Body of pancreas (tissue), 4 donors: ENCODE results near the gene DHX30. TPM values are rescaled to one million over a fixed set of nuclear protein-coding genes. Genes with fewer than 3 reads are reported as not detected.

Source experiments
- ATAC-seq: fragments of 150-250 bp; one replicate; pipeline ENCODE4 v1.9.1; 2016
- DNase-seq, 4 donors: peaks; one replicate each; pipeline ENCODE4 v3.0.0-alpha.2; 2019
- H3K27ac ChIP-seq, 4 donors: fragments of 200-600 bp; sonication (generic); 1 replicate in 3 of 4; 2 replicates in 1 of 4; pipeline versions ENCODE4 v1.5.1 to v1.6.1; 2016 to 2019; ENCODE audit warnings: mild to moderate bottlenecking in 1 of 4, mixed read lengths in 1 of 4, moderate library complexity in 1 of 4
- H3K27me3 ChIP-seq, 2 donors: fragments of 200-600 bp; sonication (generic); one replicate each; pipeline ENCODE4 v1.6.0; 2016; ENCODE audit warnings: mild to moderate bottlenecking in 1 of 2
- H3K36me3 ChIP-seq, 2 donors: fragments of 200-600 bp; sonication (generic); replicated peaks in 1 of 2; 2 replicates each; pipeline ENCODE4 v1.5.1; 2016; ENCODE audit warnings: low read depth in 2 of 2; ENCODE audit not compliant: insufficient read depth in 1 of 2
- H3K4me1 ChIP-seq: fragments of 200-600 bp; sonication (generic); one replicate; pipeline ENCODE4 v1.6.0; 2016
- H3K4me3 ChIP-seq, 2 donors: fragments of 200-600 bp; sonication (generic); 1 replicate in 1 of 2; 2 replicates in 1 of 2; pipeline ENCODE4 v1.5.1; 2016 to 2019
- H3K9me3 ChIP-seq, 3 donors: fragments of 200-600 bp; sonication (generic); 1 replicate in 2 of 3; 2 replicates in 1 of 3; pipeline ENCODE4 v1.5.1; 2016
- CTCF ChIP-seq, 7 experiments: fragments of 450-650 bp in 4 of 7; fragments of 200-600 bp in 3 of 7; sonication (generic) in 3 of 7; IDR thresholded peaks; one replicate each; pipeline ENCODE4 v1.5.1; 2016 to 2019; ENCODE audit warnings: antibody characterized with exemption in 7 of 7
- POLR2A ChIP-seq, 3 donors: fragments of 450-650 bp; IDR thresholded peaks; one replicate each; pipeline ENCODE4 v1.6.1; 2016; ENCODE audit warnings: antibody characterized with exemption in 3 of 3, mild to moderate bottlenecking in 2 of 3
- WGBS, 2 donors: methylation state at CpG; one replicate each; pipeline ENCODE4 v1.1.5; 2017; 5-methylcytosine and 5-hydroxymethylcytosine counted together
- intact Hi-C: fragments of 100-400 bp; cut with DNase I; formaldehyde crosslinking; loops from one replicate; pipeline ENCODE4 v1.15.1; 2023
- total RNA-seq, 2 donors: library from RNA; depleted of rRNA; stranded (reverse); fragments of >200 nt; gene quantifications; one replicate each; pipeline ENCODE4 v1.1.0, GENCODE V29; 2016

Gene DHX30
- total RNA-seq, 2 donors from 2014 or later = 28.3 to 50.4 TPM

GRCh38 chr3:47891613-47892005, 88.7 kb downstream of the DHX30 start:
- peaks cover 18% of the 10 kb centered on the region for H3K4me1 ChIP-seq
- H3K9me3 ChIP-seq = no peaks in the 10 kb centered on the region
- ATAC-seq (no peak), DNase-seq (no peak)
- intact Hi-C loops = no loop called here
- no peak overlapping the region for H3K4me3 ChIP-seq
- peaks cover 3 to 7% of the 10 kb centered on the region in 2 donors for H3K36me3 ChIP-seq
- no peaks in the 10 kb centered on the region for H3K27me3 ChIP-seq
- H3K27ac ChIP-seq = no peak overlapping the region
- TF ChIP-seq CTCF (IDR thresholded peaks at IDR 0.05) = no peak
- TF ChIP-seq POLR2A (IDR thresholded peaks at IDR 0.05) = no peak
- WGBS, 2 donors = 97% methylated on average over 3 of the region's 3 CpGs

- TF ChIP-seq CTCF (IDR thresholded peaks at IDR 0.05) = no peak
- no peak for TF ChIP-seq POLR2A (IDR thresholded peaks at IDR 0.05)
- Histone ChIP-seq H3K27me3 (no peaks in the 10 kb centered on the region), H3K4me3 (no peak overlapping the region), H3K36me3 (peaks cover 3 to 9% of the 10 kb centered on the region in 2 donors), H3K9me3 (no peaks in the 10 kb centered on the region), H3K4me1 (peaks cover 13% of the 10 kb centered on the region), H3K27ac (no peak overlapping the region)
- ATAC-seq = no peak
- 90 to 94% methylated on average over 15 of the region's 15 CpGs for WGBS, 2 donors
- no peak for DNase-seq
- intact Hi-C loops = no loop called here
These were observed 89.5 kb downstream of the DHX30 start for GRCh38 chr3:47892286-47893040.

GRCh38 chr3:47895241-47895640, 92.3 kb downstream of the DHX30 start:
- ATAC-seq = no peak
- peaks cover 3 to 9% of the 10 kb centered on the region in 2 donors for H3K36me3 ChIP-seq
- TF ChIP-seq POLR2A (IDR thresholded peaks at IDR 0.05) (no peak), CTCF (IDR thresholded peaks at IDR 0.05) (no peak)
- no peaks in the 10 kb centered on the region for H3K9me3 ChIP-seq
- intact Hi-C loops = no loop called here
- H3K27ac ChIP-seq = no peak overlapping the region
- peaks cover 36% of the 10 kb centered on the region for H3K4me1 ChIP-seq
- 93 to 96% methylated on average over 3 of the region's 3 CpGs for WGBS, 2 donors
- no peak for DNase-seq
- no peaks in the 10 kb centered on the region for H3K27me3 ChIP-seq
- no peak overlapping the region for H3K4me3 ChIP-seq

- intact Hi-C loops = no loop called here
- H3K9me3 ChIP-seq = no peaks in the 10 kb centered on the region
- no peak for ATAC-seq
- H3K36me3 ChIP-seq = peaks cover 0 to 6% of the 10 kb centered on the region in 2 donors
- DNase-seq = no peak
- 91 to 93% methylated on average over 3 of the region's 3 CpGs for WGBS, 2 donors
- no peaks in the 10 kb centered on the region for H3K27me3 ChIP-seq
- no peak for TF ChIP-seq CTCF (IDR thresholded peaks at IDR 0.05)
- no peak for TF ChIP-seq POLR2A (IDR thresholded peaks at IDR 0.05)
- H3K4me3 ChIP-seq = no peak overlapping the region
- peaks cover 35% of the 10 kb centered on the region for H3K4me1 ChIP-seq
- H3K27ac ChIP-seq = no peak overlapping the region
These were observed 93.8 kb downstream of the DHX30 start for GRCh38 chr3:47896736-47897135.

GRCh38 chr3:47897954-47898353, 95.0 kb downstream of the DHX30 start:
- Histone ChIP-seq H3K36me3 (peaks cover 0 to 2% of the 10 kb centered on the region in 2 donors), H3K27ac (no peak overlapping the region), H3K4me3 (no peak overlapping the region), H3K9me3 (no peaks in the 10 kb centered on the region), H3K4me1 (peaks cover 39% of the 10 kb centered on the region), H3K27me3 (no peaks in the 10 kb centered on the region)
- WGBS, 2 donors = 95 to 98% methylated on average over 3 of the region's 3 CpGs
- TF ChIP-seq POLR2A (IDR thresholded peaks at IDR 0.05) = no peak
- DNase-seq (no peak), ATAC-seq (no peak)
- intact Hi-C loops = no loop called here
